Activated B cell treated with CpG ODN at 0.5 μM for 24 hours (primary cell): ENCODE data around the gene EHBP1L1. TPM values are rescaled to one million over a fixed set of nuclear protein-coding genes. Genes with fewer than 3 reads are reported as not detected.
"Not testable (repeated sequence)": the region's sequence is repeated elsewhere in the genome, so short reads cannot be mapped to it uniquely, and the experiment has no call there.

Experiments used
- ATAC-seq: fragments of 200-7000 bp; cut with Tn5 transposase; one replicate; pipeline ENCODE4 v1.10.0; 2021; ENCODE audit warnings: low read depth, mild to moderate bottlenecking, moderate library complexity
- CTCF ChIA-PET: fragments of 350-600 bp; sonication (Branson Sonifier 250); formaldehyde crosslinking; loops from one replicate; lab custom pipeline; 2021; ENCODE audit warnings: antibody characterized with exemption; lab: Charles Lee
- POLR2A ChIA-PET: fragments of 350-600 bp; sonication (Branson Sonifier 250); formaldehyde crosslinking; loops from one replicate; lab custom pipeline; 2021; ENCODE audit warnings: antibody characterized with exemption; lab: Charles Lee
- DNase-seq: peaks from one replicate; pipeline ENCODE4 v3.0.0; 2022
- H3K27ac Mint-ChIP-seq: one replicate; pipeline ENCODE4 v1.8.0; 2020; ENCODE audit warnings: mixed read lengths
- H3K27me3 Mint-ChIP-seq: one replicate; pipeline ENCODE4 v1.8.0; 2021; ENCODE audit warnings: mixed read lengths
- H3K36me3 Mint-ChIP-seq: one replicate; pipeline ENCODE4 v1.8.0; 2021; ENCODE audit warnings: low read depth, mixed read lengths
- H3K4me1 Mint-ChIP-seq: one replicate; pipeline ENCODE4 v1.8.0; 2021; ENCODE audit warnings: mixed read lengths
- H3K4me3 Mint-ChIP-seq: one replicate; pipeline ENCODE4 v1.8.0; 2020; ENCODE audit warnings: mild to moderate bottlenecking, mixed read lengths
- H3K9me3 Mint-ChIP-seq: one replicate; pipeline ENCODE4 v1.8.0; 2020; ENCODE audit warnings: mixed read lengths
- CTCF ChIP-seq: fragments of 200-600 bp; IDR thresholded peaks from one replicate; pipeline ENCODE4 v1.8.0; 2022; ENCODE audit warnings: antibody characterized with exemption, mild to moderate bottlenecking
- intact Hi-C: fragments of 100-400 bp; cut with micrococcal nuclease; formaldehyde crosslinking; loops from one replicate; pipeline ENCODE4 v1.15.1; 2024
- total RNA-seq: library from RNA; stranded (reverse); gene quantifications from 2 replicates; pipeline ENCODE4 v1.2.3, GENCODE V29; 2022

The EHBP1L1 gene
- total RNA-seq, 1 donor from 2014 or later, result 163 TPM

DNA sequence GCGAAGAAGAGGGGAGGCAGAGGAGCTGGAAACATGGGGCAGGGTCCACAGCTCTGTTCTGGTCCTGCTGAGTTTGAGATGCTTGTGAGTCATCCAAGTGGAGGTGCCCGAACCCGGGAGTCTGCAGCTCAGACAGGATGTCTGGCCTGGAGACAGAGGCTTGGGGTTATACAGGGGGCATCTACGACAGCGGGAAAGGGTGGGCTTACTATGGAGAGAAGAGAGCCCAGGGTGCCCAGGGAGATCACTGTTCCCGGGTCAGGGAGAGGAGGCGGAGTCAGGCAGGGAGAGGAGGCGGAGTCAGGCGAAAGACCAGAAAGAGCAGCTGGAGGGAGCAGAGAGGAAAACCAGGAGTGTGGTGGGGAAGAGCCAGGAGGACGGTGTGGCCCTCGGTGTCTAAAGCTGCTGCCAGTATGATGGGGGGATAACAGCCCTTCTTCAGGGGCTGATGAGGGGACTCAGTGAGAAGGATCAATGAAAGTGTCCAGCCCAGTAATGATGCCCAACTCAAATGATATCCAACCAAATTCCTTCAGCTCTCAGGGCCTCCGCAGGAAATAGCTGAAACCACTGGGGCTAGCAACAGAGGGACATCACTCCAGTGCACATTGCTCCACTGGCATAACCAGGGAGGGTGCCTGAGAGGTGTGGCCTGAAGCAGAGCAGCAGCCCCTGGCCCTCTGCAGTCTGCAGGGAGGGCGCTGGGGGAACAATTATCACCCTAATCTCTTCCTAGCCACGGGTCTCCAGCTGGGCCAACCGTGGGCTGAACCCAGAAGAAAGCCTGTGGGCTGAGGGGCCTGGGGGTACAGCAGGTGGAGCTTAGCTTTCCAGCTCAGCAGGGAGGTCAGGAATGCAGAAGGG, 15.1 kb upstream of the EHBP1L1 start:
- Mint-ChIP-seq H3K36me3 (no peaks in the 10 kb centered on the region), H3K9me3 (no peaks in the 10 kb centered on the region), H3K4me3 (no peak overlapping the region), H3K27ac (no peak overlapping the region), H3K4me1 (peaks cover 27% of the 10 kb centered on the region), H3K27me3 (peaks cover 4% of the 10 kb centered on the region)
- no peak for DNase-seq
- intact Hi-C loops, result no loop called here
- POLR2A ChIA-PET, result interaction anchor here (0.7 to 2.2 kb wide), 6 partner anchors 8 to 28 kb away, joined by 3 to 13 read pairs (median 8); partner anchors contain the start of gene ZNRD2
- TF ChIP-seq CTCF, result no peak
- CTCF ChIA-PET, result interaction anchor here (0.9 kb wide), 1 partner anchor 14 kb away, joined by 3 read pairs; no protein-coding TSS in a partner anchor
- ATAC-seq, result no peak

DNA sequence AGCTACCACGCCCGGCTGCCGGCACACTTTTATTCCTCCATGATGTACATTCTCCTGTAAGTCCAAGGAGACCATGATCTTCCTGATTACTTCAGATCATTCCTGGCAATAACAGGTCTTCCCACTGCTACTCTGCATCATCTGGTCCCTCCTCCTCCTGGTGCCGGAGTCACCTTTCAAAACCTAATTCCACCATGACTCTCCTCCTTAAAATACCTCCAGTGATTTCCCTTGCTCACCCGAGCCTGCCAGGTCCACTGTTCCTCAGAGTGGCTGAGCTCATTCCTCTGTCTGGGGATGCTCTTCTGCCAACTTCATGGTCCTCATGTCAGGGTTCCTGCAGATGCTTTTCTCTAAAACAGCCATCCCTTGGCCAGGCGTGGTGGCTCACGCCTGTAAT, 13.8 kb upstream of the EHBP1L1 start:
- Mint-ChIP-seq H3K9me3 (no peaks in the 10 kb centered on the region), H3K4me1 (peaks cover 36% of the 10 kb centered on the region), H3K36me3 (peaks cover under 1% of the 10 kb centered on the region), H3K4me3 (no peak overlapping the region), H3K27ac (no peak overlapping the region), H3K27me3 (peaks cover 4% of the 10 kb centered on the region)
- DNase-seq (no peak), ATAC-seq (no peak)
- TF ChIP-seq CTCF, result no peak
- ChIA-PET POLR2A (interaction anchor here (2.2 kb wide), 1 partner anchor 26 kb away, joined by 4 read pairs; no protein-coding TSS in a partner anchor), CTCF (interaction anchor here (2.8 kb wide), 1 partner anchor 10 kb away, joined by 12 read pairs; no protein-coding TSS in a partner anchor)
- intact Hi-C loops, result no loop called here

DNA sequence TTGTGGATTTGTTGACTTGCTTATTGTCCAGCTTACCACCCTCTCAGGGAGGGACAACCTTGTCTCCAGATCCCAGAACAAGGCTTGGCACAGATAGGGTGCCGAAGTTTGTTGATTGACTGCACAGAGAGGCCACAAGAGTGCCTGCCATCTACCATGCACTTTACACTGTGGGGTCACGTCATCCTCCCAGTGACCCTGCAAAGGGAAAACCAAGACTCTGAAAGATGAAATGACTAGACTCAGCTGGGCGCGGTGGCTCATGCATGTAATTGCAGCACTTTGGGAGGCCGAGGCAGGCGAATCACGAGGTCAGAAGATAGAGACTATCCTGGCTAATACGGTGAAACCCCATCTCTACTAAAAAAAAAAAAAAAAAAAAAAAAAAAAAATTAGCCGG, 13.1 kb upstream of the EHBP1L1 start:
- DNase-seq (no peak), ATAC-seq (no peak)
- no peak overlapping the region for H3K27ac Mint-ChIP-seq
- H3K4me1 Mint-ChIP-seq, result peaks cover 32% of the 10 kb centered on the region
- H3K4me3 Mint-ChIP-seq, result no peak overlapping the region
- intact Hi-C loops, result no loop called here
- H3K36me3 Mint-ChIP-seq, result peaks cover 2% of the 10 kb centered on the region
- ChIA-PET POLR2A (interaction anchor here (1.7 kb wide), 1 partner anchor 11 kb away, joined by 3 read pairs; no protein-coding TSS in a partner anchor), CTCF (interaction anchor here (2.8 kb wide), 1 partner anchor 10 kb away, joined by 12 read pairs; no protein-coding TSS in a partner anchor)
- no peak for TF ChIP-seq CTCF
- H3K9me3 Mint-ChIP-seq, result no peaks in the 10 kb centered on the region
- H3K27me3 Mint-ChIP-seq, result peaks cover 4% of the 10 kb centered on the region

GRCh38 chr11:65563601-65564000, 12.3 kb upstream of the EHBP1L1 start:
- no peak for DNase-seq
- intact Hi-C loops, result no loop called here
- TF ChIP-seq CTCF, result no peak
- peaks cover 6% of the 10 kb centered on the region for H3K36me3 Mint-ChIP-seq
- ChIA-PET CTCF (interaction anchor here (1.0 to 2.8 kb wide), 2 partner anchors 11 to 23 kb away, joined by 3 to 12 read pairs; no protein-coding TSS in a partner anchor), POLR2A (interaction anchor here (0.6 to 3.1 kb wide), 3 partner anchors 12 to 65 kb away, joined by 3 to 11 read pairs (median 3); partner anchors contain the start of gene MALAT1)
- H3K4me1 Mint-ChIP-seq, result peaks cover 38% of the 10 kb centered on the region
- peaks cover 4% of the 10 kb centered on the region for H3K27me3 Mint-ChIP-seq
- H3K27ac Mint-ChIP-seq, result peak overlapping the region; percentile 35
- H3K9me3 Mint-ChIP-seq, result no peaks in the 10 kb centered on the region
- no peak overlapping the region for H3K4me3 Mint-ChIP-seq
- ATAC-seq, result no peak

DNA sequence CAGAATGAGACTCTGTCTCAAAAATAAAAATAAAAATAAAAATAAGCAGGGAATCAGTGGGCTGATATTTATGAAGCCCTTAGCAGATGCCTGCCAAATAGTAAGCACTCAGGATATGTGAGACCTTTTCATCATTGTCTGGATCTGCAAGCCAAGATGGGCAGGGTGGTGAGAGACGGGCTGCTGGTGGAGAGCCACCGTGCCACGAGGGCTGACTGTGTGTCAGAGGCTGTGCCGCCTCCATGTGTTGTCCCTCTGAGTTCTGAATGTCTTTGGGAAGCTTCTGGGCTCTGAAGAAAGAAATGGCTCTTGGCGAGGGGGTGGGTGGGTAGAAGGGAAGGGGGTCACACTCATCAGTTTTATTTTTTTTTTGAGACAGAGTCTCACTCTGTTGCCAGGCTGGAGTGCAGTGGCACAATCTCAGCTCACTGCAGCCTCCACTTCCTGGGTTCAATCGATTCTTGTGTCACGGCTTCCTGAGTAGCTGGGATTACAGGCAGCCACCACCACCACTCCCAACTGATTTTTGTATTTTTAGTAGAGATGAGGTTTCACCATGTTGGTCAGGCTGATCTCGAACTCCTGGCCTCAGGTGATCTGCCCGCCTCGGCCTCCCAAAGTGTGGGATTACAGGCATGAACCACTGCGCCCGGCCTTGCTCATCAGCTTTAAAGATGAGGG, 10.8 kb upstream of the EHBP1L1 start:
- H3K9me3 Mint-ChIP-seq, DNase-seq, H3K27me3 Mint-ChIP-seq, ATAC-seq, H3K4me3 Mint-ChIP-seq, intact Hi-C loops: not testable (repeated sequence)
- CTCF ChIA-PET, result interaction anchor here (1.2 to 1.5 kb wide), 4 partner anchors 14 to 29 kb away, joined by 3 to 6 read pairs (median 4); no protein-coding TSS in a partner anchor
- Mint-ChIP-seq H3K4me1 (peaks cover 47% of the 10 kb centered on the region), H3K36me3 (peaks cover 11% of the 10 kb centered on the region), H3K27ac (peak overlapping the region; percentile 82)
- POLR2A ChIA-PET, result interaction anchor here (0.6 to 3.1 kb wide), 6 partner anchors 12 to 140 kb away, joined by 3 to 11 read pairs (median 6); partner anchors contain the start of gene MALAT1
